HCT116 (cell line): ENCODE results near the gene ADAMTS13.

Source experiments
- CEBPB ChIP-seq: IDR thresholded peaks from 2 replicates; pipeline ENCODE4 v1.6.1; 2012; ENCODE audit warnings: low read depth
- EGR1 ChIP-seq: IDR thresholded peaks from 2 replicates; pipeline ENCODE4 v1.6.1; 2012; ENCODE audit warnings: low read depth
- EZH2 ChIP-seq: fragments of 200-600 bp; sonication (generic); IDR thresholded peaks from 2 replicates; pipeline ENCODE4 v1.6.1; 2017; ENCODE audit warnings: antibody characterized with exemption, mixed run types
- FOSL1 ChIP-seq: IDR thresholded peaks from 2 replicates; pipeline ENCODE4 v1.6.1; 2012; ENCODE audit warnings: low read depth
- JUND ChIP-seq: IDR thresholded peaks from 2 replicates; pipeline ENCODE4 v1.6.1; 2012
- POLR2A ChIP-seq: IDR thresholded peaks from 2 replicates; pipeline ENCODE4 v1.7.0; 2011; ENCODE audit warnings: borderline replicate concordance; ENCODE audit not compliant: insufficient read depth, insufficient read length; ENCODE audit errors: extremely low read depth
- POLR2AphosphoS5 ChIP-seq: IDR thresholded peaks from 2 replicates; pipeline ENCODE4 v1.6.1; 2011; ENCODE audit warnings: mild to moderate bottlenecking, low read depth, low read length, moderate library complexity
- TCF7L2 ChIP-seq: IDR thresholded peaks from 2 replicates; pipeline ENCODE4 v1.7.0; 2011; ENCODE audit warnings: borderline replicate concordance, inconsistent platforms; ENCODE audit not compliant: insufficient read depth, insufficient read length; ENCODE audit errors: extremely low read depth
- TF ChIP-seq, protein P1 (sequence below), 3 experiments: fragments of 200-600 bp in 1 of 3; sonication (generic) in 1 of 3; IDR thresholded peaks in 2 of 3; conservative IDR thresholded peaks in 1 of 3; 2 replicates each; pipeline ENCODE4 v1.5.1; 2012 to 2017; ENCODE audit warnings: low read depth in 2 of 3, low read length in 2 of 3, antibody characterized with exemption in 1 of 3, borderline replicate concordance in 1 of 3, control low read depth in 1 of 3, mild to moderate bottlenecking in 1 of 3, mixed read lengths in 1 of 3, mixed run types in 1 of 3, moderate library complexity in 1 of 3; ENCODE audit not compliant: insufficient read depth in 1 of 3
- TF ChIP-seq, protein P2 (sequence below): IDR thresholded peaks from 2 replicates; pipeline ENCODE4 v1.6.1; 2012

- TF ChIP-seq, protein P1, sequence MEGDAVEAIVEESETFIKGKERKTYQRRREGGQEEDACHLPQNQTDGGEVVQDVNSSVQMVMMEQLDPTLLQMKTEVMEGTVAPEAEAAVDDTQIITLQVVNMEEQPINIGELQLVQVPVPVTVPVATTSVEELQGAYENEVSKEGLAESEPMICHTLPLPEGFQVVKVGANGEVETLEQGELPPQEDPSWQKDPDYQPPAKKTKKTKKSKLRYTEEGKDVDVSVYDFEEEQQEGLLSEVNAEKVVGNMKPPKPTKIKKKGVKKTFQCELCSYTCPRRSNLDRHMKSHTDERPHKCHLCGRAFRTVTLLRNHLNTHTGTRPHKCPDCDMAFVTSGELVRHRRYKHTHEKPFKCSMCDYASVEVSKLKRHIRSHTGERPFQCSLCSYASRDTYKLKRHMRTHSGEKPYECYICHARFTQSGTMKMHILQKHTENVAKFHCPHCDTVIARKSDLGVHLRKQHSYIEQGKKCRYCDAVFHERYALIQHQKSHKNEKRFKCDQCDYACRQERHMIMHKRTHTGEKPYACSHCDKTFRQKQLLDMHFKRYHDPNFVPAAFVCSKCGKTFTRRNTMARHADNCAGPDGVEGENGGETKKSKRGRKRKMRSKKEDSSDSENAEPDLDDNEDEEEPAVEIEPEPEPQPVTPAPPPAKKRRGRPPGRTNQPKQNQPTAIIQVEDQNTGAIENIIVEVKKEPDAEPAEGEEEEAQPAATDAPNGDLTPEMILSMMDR (IDR thresholded peaks at IDR 0.05 in 2 of 3, conservative IDR thresholded peaks at IDR 0.05 in 1 of 3; ENCODE audit: borderline replicate concordance in 1 of 3, insufficient read depth in 1 of 3, low read depth in 2 of 3, low read length in 2 of 3) = no peak
- TF ChIP-seq JUND (no peak), FOSL1 (no peak), TCF7L2 (no peak), EGR1 (no peak), EZH2 (no peak), POLR2AphosphoS5 (no peak), POLR2A (no peak), CEBPB (no peak)
- TF ChIP-seq, protein P2, sequence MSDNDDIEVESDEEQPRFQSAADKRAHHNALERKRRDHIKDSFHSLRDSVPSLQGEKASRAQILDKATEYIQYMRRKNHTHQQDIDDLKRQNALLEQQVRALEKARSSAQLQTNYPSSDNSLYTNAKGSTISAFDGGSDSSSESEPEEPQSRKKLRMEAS = no peak
Observed at GRCh38 chr9:133415170-133415569, 7.0 kb upstream of the ADAMTS13 start.
